G401 (cell line): ENCODE measurements around the gene MTG1. TPM values are rescaled to one million over a fixed set of nuclear protein-coding genes. Genes with fewer than 3 reads are reported as not detected.
"Not testable (repeated sequence)": the region's sequence is repeated elsewhere in the genome, so short reads cannot be mapped to it uniquely, and the experiment has no call there.

Experiments
- DNase-seq: peaks from one replicate; pipeline ENCODE4 v3.0.0-alpha.2; 2015; ENCODE audit warnings: low spot score
- in situ Hi-C: cut with HindIII; loops from 2 replicates; pipeline ENCODE4 v1.10.0; 2016; ENCODE audit warnings: low sequenced_read_pairs, mixed read lengths
- total RNA-seq: library from RNA; depleted of rRNA; stranded (reverse); fragments of >200 nt; shearing (Covaris generic); gene quantifications from 2 replicates; pipeline ENCODE4 v1.2.3, GENCODE V29; 2014

Gene MTG1
- total RNA-seq, 1 experiment from 2014 or later = 66.8 TPM

DNA sequence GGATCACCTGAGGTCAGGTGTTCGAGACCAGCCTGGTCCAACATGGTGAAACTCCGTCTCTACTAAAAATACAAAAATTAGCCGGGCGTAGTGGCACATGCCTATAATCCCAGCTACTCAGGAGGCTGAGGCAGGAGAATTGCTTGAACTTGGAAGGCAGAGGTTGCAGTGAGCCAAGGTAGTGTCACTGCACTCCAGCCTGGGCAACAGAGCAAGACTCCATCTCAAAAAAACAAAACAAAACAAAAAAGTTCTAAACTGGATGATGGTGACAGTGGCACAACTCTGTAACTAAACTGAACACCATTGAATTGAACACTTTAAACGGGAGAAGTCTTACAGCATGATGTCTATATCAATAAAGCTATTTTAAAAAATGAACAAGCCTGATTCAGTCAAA lies 17.8 kb upstream of the MTG1 start:
- DNase-seq, in situ Hi-C loops: not testable (repeated sequence)

DNA sequence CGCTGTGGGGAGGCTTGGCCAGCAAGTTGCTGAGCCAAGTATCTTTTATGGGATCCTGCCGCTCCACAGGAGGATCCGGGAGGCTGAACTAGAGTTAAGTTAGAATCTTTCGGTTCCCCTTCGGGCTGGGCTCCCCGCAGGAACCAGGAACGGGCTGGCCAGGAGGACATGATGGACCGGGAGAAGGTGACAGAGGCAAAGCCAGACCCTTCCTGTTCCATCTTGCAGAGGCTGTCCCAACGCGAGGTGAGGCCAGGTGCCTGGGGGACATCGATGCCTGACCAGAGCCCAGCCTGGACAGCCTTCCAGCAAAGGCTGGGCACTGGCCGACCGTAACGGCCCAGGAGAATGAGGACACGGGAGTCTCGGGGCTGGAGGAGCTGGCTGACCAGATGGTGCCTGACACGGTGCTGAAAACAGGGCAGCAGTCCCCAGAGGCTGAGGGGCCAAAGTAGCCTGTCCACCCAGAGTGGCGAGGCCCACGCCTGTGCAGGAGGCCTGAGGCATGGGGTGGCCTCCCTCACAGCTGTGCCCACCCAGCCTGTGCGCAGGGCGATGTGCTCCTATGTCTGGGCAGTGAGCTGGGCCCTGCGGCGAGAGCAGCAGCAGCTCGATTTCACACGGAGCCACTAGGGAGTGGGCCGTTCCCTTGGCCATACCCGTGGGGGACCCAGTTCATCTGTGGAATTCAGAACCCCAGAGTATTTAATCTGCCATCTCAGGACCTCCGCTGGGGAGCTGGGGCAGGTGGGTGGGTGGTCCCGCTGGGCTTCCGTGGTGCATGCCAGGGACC lies 16.7 kb upstream of the MTG1 start:
- DNase-seq = no peak

DNA sequence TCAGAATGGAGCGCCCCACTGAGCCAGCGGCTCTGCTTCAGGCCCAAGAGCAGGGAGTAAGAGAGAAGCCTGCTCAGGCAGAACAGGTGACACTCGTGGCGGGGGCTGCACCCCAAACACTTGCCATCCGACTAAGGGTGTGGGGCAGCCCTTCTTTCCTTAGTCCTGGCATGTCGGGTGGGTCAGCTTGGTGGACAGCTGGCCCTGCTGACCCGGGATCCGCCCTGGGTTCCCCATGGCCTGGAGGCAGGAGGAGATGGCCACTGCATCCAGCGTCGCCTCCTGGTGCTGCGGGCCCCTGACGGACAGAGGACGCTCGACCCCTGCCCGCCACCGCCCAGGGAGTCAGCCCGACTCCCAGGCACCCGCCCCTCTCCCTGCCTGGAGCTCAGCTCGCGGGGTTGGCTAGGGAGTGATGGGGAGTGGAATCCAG lies 16.1 kb upstream of the MTG1 start:
- no peak for DNase-seq
- in situ Hi-C loops = no loop called here

More for the DNA sequence above, 16.7 kb upstream of the MTG1 start:
- in situ Hi-C loops = no loop called here

DNA sequence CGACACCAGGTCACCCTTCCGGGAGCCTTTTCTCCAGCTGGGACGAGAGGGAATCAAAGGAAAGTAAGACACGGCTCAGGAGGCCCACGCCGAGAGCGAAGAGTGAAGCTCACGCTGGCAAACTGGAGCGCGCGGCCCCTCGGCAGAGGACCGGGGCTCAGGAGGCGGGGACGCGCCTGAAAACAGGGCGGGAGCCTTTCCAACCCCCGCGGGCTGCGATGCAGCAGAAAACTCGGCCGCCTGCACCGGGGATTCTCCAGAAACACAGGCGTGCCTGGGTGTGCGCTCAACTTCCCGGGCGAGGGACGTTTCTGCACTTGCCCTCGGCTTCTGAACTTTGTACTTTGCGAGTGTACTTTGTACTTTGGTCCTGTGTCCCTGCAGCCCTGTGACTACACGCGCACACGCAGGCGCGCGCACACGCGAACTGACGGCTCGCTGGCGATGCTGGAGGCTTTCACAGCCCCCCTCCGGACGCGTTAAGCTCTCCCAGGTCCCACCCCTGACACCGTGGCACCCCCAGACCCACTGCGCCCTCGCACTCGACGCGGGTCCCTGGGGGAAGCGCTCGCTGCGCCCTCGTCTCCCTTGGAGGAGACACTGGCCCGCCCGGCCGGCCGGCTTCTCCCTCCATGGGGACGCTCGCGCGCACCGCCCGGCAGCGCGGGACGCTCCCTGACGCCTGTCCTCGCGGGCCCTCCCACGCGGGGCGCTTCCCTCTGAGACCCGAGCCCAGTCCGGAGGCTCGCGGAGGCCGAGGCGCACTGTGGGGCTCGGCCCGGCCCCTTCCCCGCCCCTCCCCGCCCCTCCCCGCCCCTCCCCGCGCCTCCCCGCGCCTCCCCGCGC lies 15.5 kb upstream of the MTG1 start:
- in situ Hi-C loops = no loop called here
- peak; percentile 69 for DNase-seq

DNA sequence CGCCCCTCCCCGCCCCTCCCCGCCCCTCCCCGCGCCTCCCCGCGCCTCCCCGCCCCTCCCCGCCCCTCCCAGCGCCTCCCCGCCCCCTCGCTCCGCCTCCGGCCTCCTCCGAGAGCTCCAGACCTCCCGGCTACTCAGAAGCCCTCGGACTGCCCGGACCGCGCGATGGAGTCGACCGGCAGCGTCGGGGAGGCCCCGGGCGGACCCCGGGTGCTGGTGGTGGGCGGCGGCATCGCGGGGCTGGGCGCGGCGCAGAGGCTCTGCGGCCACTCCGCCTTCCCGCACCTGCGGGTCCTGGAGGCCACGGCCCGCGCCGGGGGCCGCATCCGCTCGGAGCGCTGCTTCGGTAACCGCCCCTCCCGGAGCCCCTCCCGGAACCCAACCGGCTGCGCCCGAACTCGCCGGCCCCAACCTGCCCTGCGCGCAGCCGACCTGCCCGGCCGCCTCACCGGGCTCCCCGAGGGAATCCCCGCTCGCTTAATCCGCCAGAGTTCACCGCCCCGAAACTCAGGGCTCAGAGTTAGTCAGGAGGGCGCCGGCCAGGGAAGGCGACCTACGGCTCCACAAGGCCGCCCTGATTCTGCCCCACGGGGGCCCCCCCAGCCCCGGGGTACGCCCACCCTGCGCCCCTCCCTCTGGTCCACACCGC lies 14.7 kb upstream of the MTG1 start, which contains the start of gene PAOX:
TSS of gene PAOX (plus strand) at position 111 of the 649 bp plus-strand sequence. CDS start at position 166, 55 bp downstream.
- peak; percentile 69 for DNase-seq
- in situ Hi-C loops = no loop called here

DNA sequence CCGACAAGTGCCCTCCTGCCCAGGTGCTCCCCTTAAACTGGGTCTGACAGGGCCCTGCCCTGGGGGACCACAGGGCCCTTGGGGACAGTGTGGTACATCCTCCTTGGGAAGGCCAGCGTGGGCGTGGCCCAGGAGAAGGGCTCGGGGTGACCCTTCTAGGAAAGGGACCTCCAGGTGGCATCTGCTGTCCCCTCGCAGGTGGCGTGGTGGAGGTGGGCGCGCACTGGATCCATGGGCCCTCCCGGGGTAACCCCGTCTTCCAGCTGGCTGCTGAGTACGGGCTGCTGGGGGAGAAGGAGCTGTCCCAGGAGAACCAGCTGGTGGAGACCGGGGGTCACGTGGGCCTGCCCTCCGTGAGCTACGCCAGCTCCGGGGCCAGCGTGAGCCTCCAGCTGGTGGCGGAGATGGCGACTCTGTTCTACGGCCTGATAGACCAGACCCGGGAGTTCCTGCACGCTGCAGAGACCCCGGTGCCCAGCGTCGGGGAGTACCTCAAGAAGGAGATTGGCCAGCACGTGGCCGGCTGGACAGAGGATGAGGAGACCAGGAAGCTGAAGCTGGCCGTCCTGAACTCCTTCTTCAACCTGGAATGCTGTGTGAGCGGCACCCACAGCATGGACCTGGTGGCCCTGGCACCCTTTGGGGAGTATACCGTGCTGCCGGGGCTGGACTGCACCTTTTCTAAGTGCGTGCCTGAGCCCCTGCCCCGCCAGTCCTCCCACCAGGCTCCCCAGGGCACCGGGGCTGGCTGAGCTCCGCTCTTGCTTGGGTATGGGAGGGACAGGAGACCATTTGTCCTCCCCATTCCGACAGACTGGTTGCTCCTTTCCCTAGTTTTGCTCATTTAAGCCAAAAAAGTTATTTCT lies 13.9 kb upstream of the MTG1 start:
- peak; percentile 20 for DNase-seq
- in situ Hi-C loops = no loop called here

DNA sequence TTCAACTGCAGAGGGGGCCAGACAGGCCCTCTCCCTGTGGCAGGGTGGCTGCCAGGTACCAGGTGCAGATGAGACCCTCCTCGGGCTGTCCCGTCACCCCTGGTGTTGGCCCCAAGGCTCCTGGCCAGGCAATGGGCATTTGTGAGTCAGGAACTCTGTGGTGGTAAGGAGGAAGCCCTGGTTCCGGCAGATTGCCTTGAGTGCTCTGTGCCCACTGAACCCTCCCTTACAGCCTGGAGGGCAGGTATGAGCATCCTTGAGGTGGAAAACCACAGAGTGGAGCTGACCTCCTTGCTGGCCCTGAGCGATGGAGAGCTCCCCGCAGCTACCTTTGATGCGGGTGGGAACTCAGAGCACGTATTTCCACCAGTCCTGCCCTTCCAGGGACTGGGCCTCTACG lies 12.9 kb upstream of the MTG1 start:
- in situ Hi-C loops = no loop called here
- no peak for DNase-seq

DNA sequence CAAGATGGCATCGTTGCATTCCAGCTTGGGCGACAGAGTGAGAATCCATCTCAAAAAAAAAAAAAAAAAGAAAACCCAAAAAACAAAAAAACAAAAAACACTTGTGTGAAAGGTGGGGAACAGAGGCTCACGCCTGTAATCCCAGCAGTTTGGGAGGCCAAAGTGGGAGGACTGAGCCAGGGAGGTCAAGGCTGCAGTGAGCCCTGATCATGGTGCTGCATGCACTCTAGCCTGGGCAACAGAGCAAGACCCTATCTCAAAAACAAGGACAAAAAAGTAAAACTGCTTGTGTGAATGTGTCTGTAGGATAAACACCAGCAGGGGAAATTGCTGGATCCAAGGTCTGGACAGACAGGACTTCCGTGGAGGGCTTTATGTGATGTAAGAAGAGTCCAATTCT lies 10.4 kb upstream of the MTG1 start:
- in situ Hi-C loops = no loop called here
- DNase-seq = no peak

DNA sequence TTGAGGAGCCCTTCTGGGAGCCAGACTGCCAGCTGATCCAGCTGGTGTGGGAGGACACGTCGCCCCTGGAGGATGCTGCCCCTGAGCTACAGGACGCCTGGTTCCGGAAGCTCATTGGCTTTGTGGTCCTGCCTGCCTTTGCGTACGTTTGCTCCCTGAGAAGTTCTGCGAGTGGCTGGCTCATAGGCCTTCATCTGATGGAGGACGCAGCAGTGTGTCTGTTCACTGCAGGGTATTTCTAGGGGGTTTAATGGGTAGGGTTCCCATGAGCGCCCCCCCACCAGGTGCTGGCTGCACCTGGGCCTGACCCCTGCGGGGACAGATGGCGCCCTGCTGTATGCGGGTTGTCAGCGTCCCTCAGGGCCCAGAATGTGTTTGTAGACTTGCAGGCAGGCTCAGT lies 9.9 kb upstream of the MTG1 start:
- in situ Hi-C loops = no loop called here
- no peak for DNase-seq

DNA sequence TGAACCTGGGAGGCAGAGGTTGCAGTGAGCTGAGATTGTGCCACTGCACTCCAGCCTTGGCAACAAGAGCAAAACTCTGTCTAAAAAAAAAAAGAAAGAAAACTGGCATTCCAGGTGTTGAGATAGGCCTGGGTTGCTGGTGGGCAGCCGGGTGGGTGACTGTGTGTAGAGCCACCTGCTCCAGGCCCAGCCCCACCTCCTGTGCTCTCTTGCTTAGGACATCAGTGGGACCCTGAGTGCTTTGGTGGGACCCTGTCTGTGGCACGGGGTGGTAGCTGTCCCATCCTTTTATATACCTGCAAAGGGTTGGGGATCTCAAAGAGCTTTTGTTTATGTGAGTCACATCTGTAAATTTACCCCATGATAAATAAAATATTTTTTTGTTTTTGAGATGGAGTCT lies 8.7 kb upstream of the MTG1 start:
- in situ Hi-C loops = no loop called here
- no peak for DNase-seq

DNA sequence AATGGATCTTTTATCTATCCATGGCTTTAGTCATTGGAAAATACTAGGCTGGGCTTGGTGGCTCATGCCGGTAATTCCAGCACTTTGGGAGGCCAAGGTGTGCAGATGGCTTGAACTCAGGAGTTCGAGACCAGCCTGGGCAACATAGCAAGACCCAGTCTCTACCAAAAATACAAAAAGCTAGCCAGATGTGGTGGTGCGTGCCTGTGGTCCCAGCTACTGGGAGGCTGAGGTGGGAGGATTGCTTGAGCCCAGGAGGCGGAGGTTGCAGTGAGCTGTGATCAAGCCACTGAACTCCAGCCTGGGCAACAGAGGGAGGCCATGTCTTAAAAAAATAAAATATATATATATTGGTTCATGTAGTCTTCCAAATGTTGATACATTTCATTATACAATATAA lies 7.0 kb upstream of the MTG1 start:
- DNase-seq, in situ Hi-C loops: not testable (repeated sequence)

DNA sequence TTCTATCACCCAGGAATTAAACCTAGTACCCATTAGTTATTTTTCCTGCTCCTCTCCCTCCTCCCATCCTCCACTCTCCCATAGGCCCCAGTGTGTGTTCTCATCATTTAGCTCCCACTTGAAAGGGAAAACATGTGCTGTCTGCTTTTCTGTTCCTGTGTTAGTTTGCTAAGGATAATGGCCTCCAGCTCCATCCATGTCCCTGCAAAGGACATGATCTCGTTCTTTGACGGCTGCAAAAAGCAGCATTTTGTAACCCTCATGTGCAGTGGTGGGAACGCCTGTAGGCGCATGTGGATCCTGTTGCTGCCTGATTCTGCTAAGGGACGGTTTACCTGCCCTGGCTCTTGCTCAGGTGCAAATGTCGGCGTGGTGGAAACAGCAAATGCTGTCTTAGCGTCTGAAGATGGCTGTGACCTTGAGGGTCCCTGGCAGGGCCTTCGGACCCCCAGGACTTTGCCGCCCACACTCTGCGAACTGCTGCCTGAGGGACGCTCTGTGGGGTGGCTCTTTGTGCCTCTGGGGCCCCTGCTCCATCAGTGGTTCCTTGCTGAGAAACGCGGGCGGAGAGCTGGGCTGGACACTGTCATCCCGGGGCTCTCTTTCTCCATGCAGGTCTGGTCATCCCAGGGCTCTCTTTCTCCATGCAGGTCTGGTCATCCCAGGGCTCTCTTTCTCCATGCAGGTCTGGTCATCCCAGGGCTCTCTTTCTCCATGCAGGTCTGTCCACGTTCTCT lies 5.6 kb upstream of the MTG1 start:
- DNase-seq = peak; percentile 17
- in situ Hi-C loops = no loop called here

DNA sequence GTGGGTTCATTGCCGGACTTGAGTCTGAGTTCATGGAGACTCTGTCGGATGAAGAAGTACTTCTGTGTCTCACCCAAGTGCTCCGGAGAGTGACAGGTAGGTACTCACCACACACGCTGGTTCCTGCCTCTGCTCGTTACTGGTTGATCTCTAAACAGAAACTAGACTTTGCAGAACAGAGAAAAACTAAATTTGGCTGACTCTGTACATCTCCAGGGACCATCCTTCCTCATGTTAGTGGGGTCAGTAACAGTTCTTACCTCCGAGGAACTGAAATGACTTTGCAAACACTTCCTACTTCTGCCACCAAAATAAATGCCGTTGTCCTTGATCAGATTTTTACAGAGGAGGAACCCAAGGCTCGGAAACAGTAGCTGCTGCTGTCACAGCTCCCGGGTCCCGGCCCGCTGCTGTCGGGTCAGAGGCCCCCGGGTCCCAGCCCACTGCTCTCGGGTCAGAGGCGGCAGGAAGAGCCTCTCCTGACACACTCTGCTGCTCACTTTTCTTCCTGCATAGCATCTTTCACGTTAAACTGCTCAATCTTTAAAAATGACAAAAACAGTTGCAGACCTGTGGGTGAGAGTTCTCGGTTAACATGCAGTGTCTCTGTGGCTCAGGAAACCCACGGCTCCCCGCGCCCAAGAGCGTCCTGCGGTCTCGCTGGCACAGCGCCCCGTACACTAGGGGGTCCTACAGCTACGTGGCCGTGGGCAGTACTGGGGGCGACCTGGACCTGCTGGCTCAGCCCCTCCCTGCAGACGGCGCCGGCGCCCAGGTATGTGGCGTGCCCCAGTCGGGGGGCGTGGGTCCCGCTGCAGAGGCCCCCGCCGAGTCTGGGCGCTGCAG lies 4.8 kb upstream of the MTG1 start:
- DNase-seq = no peak
- in situ Hi-C loops = no loop called here

DNA sequence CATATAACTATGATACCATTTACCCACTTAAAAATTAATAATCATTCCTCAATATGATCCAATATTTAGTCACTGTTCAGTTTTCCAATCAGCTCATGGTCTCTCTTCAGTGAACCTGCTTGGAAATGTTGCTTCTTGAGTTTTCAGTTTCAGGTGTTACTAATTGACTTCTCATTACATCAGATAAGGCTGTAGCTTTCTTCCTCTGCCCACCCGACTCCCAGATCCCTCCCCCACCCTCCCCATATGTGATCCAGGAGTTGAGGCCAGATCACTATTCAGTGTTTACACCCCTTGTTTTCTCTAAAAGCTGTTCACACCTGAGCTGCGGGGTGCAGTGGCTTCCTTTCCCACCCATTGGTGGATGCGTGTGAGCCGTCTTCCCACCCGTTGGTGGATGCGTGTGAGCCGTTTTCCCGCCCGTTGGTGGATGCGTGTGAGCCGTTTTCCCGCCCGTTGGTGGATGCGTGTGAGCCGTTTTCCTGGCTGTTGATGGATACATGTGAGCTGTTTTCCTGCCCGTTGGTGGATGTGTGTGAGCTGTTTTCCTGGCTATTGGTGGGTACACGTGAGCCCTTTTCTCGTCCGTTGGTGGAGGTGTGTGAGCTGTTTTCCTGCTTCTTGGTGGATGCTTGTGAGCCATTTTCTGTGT lies 3.2 kb upstream of the MTG1 start:
- in situ Hi-C loops = no loop called here
- DNase-seq = no peak

DNA sequence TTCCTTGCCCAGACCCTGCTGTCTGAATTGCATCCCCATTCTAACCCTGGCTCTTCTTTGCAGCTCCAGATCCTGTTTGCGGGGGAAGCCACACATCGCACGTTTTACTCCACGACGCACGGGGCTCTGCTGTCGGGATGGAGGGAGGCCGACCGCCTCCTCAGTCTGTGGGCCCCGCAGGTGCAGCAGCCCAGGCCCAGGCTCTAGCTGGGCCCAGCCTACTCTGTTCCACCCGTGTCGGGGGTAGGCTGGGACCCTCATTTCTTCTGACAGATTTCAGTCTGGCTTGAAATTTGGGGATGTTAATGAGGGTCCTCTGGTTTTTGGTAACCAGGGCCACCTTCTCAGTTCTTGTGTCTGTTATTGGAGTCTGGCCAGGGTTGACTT lies 2.7 kb upstream of the MTG1 start:
- DNase-seq = no peak
- in situ Hi-C loops = no loop called here

DNA sequence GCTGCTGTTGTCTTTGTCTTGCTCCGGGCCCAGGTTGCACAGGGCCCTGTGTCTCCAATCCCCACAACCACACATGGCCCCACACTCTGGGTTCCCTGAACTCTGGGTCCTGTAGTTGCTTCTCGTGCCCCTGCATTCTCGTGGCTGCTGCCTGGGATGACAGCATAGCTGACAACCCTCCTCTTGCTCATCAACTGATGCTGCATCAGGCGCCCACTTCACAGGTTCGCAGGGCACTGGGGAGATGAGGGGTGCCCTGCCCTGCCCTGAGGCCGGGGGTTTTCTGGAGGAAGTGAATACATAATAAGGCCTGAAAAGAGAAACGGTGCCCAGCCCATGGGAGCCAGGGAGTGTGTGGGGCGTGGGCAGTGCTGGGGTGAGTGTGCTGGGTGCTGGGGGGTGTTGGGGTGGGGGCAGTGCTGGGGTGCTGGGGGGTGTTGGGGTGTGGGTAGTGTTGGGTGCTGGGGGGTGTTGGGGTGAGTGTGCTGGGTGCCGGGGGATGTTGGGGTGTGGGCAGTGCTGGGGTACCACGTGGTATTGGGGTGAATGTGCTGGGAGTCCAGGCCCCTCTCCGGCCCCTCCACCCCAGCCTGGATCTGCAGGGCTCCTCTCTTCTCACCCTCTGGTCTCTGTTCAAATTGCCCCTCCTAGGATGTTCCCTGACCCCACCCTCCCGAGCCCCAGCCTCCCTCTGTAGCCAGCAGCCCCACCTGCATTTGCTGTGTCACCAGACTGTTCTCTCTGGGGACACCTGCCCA lies 2.0 kb upstream of the MTG1 start:
- in situ Hi-C loops = no loop called here
- DNase-seq = no peak
